Common myeloid progenitor, CD34-positive (primary cell): Measurements from ENCODE around the gene PSD4.

Source experiments
- CTCF ChIA-PET: fragments of 350-600 bp; sonication (Branson Sonifier 250); formaldehyde crosslinking; loops from one replicate; lab custom pipeline; 2021; ENCODE audit warnings: antibody characterized with exemption; lab: Charles Lee
- POLR2A ChIA-PET: fragments of 350-600 bp; sonication (Branson Sonifier 250); formaldehyde crosslinking; loops from one replicate; lab custom pipeline; 2021; ENCODE audit warnings: antibody characterized with exemption; lab: Charles Lee
- DNase-seq, 3 donors: peaks; one replicate each; pipeline versions ENCODE4 v3.0.0 to v3.0.0-alpha.2; 2013
- H3K27ac ChIP-seq, 2 experiments: 1 replicate in 1 of 2; 2 replicates in 1 of 2; pipeline ENCODE4 v1.7.0; 2013; ENCODE audit warnings: inconsistent platforms in 2 of 2, low read length in 2 of 2, mild to moderate bottlenecking in 2 of 2, low read depth in 1 of 2, moderate library complexity in 1 of 2; ENCODE audit not compliant: severe bottlenecking in 2 of 2, insufficient read depth in 1 of 2, poor library complexity in 1 of 2
- H3K27me3 ChIP-seq, 5 experiments: replicated peaks in 2 of 5; 1 replicate in 3 of 5; 2 replicates in 2 of 5; pipeline versions ENCODE4 v1.6.1 to v1.7.0; 2013; ENCODE audit warnings: low read length in 4 of 5, mild to moderate bottlenecking in 2 of 5, moderate library complexity in 2 of 5, inconsistent platforms in 1 of 5; ENCODE audit not compliant: insufficient read depth in 5 of 5, control insufficient read depth in 4 of 5
- H3K36me3 ChIP-seq, 4 experiments: 1 replicate in 2 of 4; 2 replicates in 2 of 4; pipeline versions ENCODE4 v1.6.1 to v1.7.0; 2013; ENCODE audit warnings: low read length in 3 of 4, control low read depth in 1 of 4, mild to moderate bottlenecking in 1 of 4; ENCODE audit not compliant: control insufficient read depth in 4 of 4, insufficient read depth in 4 of 4
- H3K4me1 ChIP-seq, 4 experiments: 1 replicate in 3 of 4; 2 replicates in 1 of 4; pipeline versions ENCODE4 v1.6.1 to v1.7.1; 2013; ENCODE audit warnings: low read length in 3 of 4, mild to moderate bottlenecking in 3 of 4, control low read depth in 1 of 4, inconsistent platforms in 1 of 4, moderate library complexity in 1 of 4; ENCODE audit not compliant: control insufficient read depth in 4 of 4, insufficient read depth in 4 of 4; ENCODE audit errors: control extremely low read depth in 1 of 4
- H3K4me3 ChIP-seq, 7 experiments: 1 replicate in 4 of 7; 2 replicates in 3 of 7; pipeline versions ENCODE4 v1.5.1 to v1.7.0; 2013; ENCODE audit warnings: mild to moderate bottlenecking in 7 of 7, low read length in 6 of 7, moderate library complexity in 6 of 7, inconsistent platforms in 2 of 7, low read depth in 2 of 7, control low read depth in 1 of 7; ENCODE audit not compliant: insufficient read depth in 4 of 7, control insufficient read depth in 1 of 7; ENCODE audit errors: extremely low read depth in 1 of 7
- H3K9me3 ChIP-seq, 5 experiments: 1 replicate in 4 of 5; 2 replicates in 1 of 5; pipeline versions ENCODE4 v1.6.1 to v1.7.1; 2013; ENCODE audit warnings: low read length in 4 of 5, mild to moderate bottlenecking in 2 of 5, inconsistent platforms in 1 of 5, low read depth in 1 of 5, moderate library complexity in 1 of 5; ENCODE audit not compliant: control insufficient read depth in 4 of 5, insufficient read depth in 2 of 5; ENCODE audit errors: control extremely low read depth in 1 of 5
- WGBS: methylation state at CpG from one replicate; pipeline ENCODE4 v1.1.5; 2013; ENCODE audit not compliant: insufficient coverage; 5-methylcytosine and 5-hydroxymethylcytosine counted together

PSD4 gene

GRCh38 chr2:113129519-113130078 lies 44.2 kb upstream of the PSD4 start:
- 83% methylated on average over 2 of the region's 2 CpGs for WGBS
- CTCF ChIA-PET, result interaction anchor here (0.8 to 9.7 kb wide), 8 partner anchors 8 to 74 kb away, joined by 3 to 68 read pairs (median 3); no protein-coding TSS in a partner anchor
- no peaks in the 10 kb centered on the region for H3K27me3 ChIP-seq

GRCh38 chr2:113131352-113132185 lies 42.2 kb upstream of the PSD4 start:
- Histone ChIP-seq H3K27ac (no peak overlapping the region), H3K4me1 (peaks cover 0 to 22% (median 1%) of the 10 kb centered on the region in 4 experiments), H3K4me3 (no peak overlapping the region), H3K27me3 (no peaks in the 10 kb centered on the region), H3K36me3 (no peaks in the 10 kb centered on the region), H3K9me3 (no peaks in the 10 kb centered on the region)
- POLR2A ChIA-PET, result no interaction called here
- DNase-seq, result no peak
- CTCF ChIA-PET, result interaction anchor here (0.7 to 13.0 kb wide), 2 partner anchors 14 to 67 kb away, joined by 3 to 286 read pairs; no protein-coding TSS in a partner anchor
- WGBS, result 93% methylated on average over 5 of the region's 7 CpGs

More at GRCh38 chr2:113129519-113130078, 44.2 kb upstream of the PSD4 start:
- no peak for DNase-seq
- Histone ChIP-seq H3K9me3 (no peaks in the 10 kb centered on the region), H3K4me1 (peaks cover 2 to 31% (median 10%) of the 10 kb centered on the region in 4 experiments), H3K4me3 (peak overlapping the region in 1 of 7 experiments; percentile 61), H3K36me3 (no peaks in the 10 kb centered on the region), H3K27ac (no peak overlapping the region)
- POLR2A ChIA-PET, result no interaction called here

- Histone ChIP-seq H3K9me3 (no peaks in the 10 kb centered on the region), H3K4me1 (peaks cover 0 to 13% (median 1%) of the 10 kb centered on the region in 4 experiments), H3K27ac (no peak overlapping the region), H3K4me3 (no peak overlapping the region), H3K27me3 (no peaks in the 10 kb centered on the region), H3K36me3 (no peaks in the 10 kb centered on the region)
- ChIA-PET CTCF (interaction anchor here (1.5 to 13.0 kb wide), 2 partner anchors 8 to 66 kb away, joined by 6 to 286 read pairs; no protein-coding TSS in a partner anchor), POLR2A (no interaction called here)
- DNase-seq, result no peak
- 100% methylated on average over 14 of the region's 17 CpGs for WGBS
These were observed 41.3 kb upstream of the PSD4 start for GRCh38 chr2:113132414-113133021.

GRCh38 chr2:113133704-113134598 lies 39.8 kb upstream of the PSD4 start:
- Histone ChIP-seq H3K27me3 (no peaks in the 10 kb centered on the region), H3K9me3 (no peaks in the 10 kb centered on the region), H3K27ac (no peak overlapping the region), H3K36me3 (no peaks in the 10 kb centered on the region), H3K4me3 (no peak overlapping the region), H3K4me1 (peaks cover 0 to 13% (median 2%) of the 10 kb centered on the region in 4 experiments)
- WGBS, result 74% methylated on average over 5 of the region's 7 CpGs
- CTCF ChIA-PET, result interaction anchor here (1.0 to 13.0 kb wide), 9 partner anchors 8 to 64 kb away, joined by 3 to 286 read pairs (median 6); partner anchors contain the start of gene IL1RN
- POLR2A ChIA-PET, result no interaction called here
- DNase-seq, result no peak

GRCh38 chr2:113134717-113135116 lies 39.1 kb upstream of the PSD4 start:
- Histone ChIP-seq H3K4me1 (peaks cover 0 to 14% (median 2%) of the 10 kb centered on the region in 4 experiments), H3K4me3 (no peak overlapping the region), H3K36me3 (no peaks in the 10 kb centered on the region), H3K9me3 (no peaks in the 10 kb centered on the region), H3K27me3 (no peaks in the 10 kb centered on the region), H3K27ac (no peak overlapping the region)
- ChIA-PET POLR2A (no interaction called here), CTCF (interaction anchor here (0.9 to 13.0 kb wide), 9 partner anchors 9 to 242 kb away, joined by 3 to 286 read pairs (median 66); partner anchors contain the start of genes IL1RN and PSD4)
- no peak for DNase-seq

GRCh38 chr2:113135317-113135716 lies 38.5 kb upstream of the PSD4 start:
- Histone ChIP-seq H3K36me3 (no peaks in the 10 kb centered on the region), H3K4me3 (no peak overlapping the region), H3K4me1 (peaks cover 0 to 14% (median 2%) of the 10 kb centered on the region in 4 experiments), H3K27ac (no peak overlapping the region), H3K9me3 (no peaks in the 10 kb centered on the region), H3K27me3 (no peaks in the 10 kb centered on the region)
- 100% methylated on average over 1 of the region's 1 CpG for WGBS
- no peak for DNase-seq
- ChIA-PET CTCF (interaction anchor here (0.9 to 13.0 kb wide), 11 partner anchors 10 to 241 kb away, joined by 3 to 286 read pairs (median 3); partner anchors contain the start of genes IL1RN and PSD4), POLR2A (no interaction called here)
